ENCODE results near the gene ASPSCR1. TPM values are rescaled to one million over a fixed set of nuclear protein-coding genes. Genes with fewer than 3 reads are reported as not detected.

Gene ASPSCR1
- total RNA-seq, 1 donor from 2014 or later: 25.6 TPM

DNA sequence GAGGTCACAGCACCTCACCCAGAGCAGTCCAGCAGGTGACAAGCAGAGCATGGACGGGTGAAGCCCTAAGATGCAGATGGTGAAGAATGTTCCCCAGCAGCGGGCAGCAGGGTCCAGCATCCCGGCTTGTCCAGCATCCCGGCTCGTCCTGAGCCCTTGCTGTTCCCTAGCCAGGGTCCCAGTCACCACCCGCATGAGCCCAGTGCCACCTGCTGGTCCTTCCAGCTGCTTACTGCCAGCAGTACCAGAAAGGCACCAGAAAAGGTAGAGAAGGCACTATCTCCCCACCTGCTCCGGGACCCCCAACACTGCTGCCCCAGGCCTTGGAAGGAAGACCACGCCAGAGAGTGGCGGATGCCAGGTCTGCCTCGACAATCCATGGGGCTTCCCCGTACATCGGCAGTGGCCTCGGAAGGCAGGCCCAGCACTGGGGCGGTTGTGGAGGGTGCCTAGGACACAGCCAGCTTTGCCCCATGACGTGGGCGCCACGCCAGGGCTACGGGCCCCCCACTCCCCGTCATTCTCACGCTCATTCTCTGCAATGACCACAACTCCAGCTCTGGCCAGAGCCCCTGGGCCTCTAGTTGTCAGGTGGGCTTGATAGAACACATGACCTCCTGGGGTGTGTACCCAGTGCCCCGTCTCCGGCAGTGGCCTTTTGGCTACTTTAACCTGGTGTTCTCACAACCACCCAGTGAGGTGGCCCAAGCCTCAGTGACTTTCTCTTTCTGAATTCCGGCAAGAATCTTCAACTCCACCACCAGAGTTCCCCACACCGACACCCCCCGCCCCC, 43.9 kb downstream of the ASPSCR1 start:
- DNase-seq (ENCODE audit: low spot score): peak; percentile 53
- H3K27me3 Mint-ChIP-seq (ENCODE audit: unreplicated experiment): peaks cover 6% of the 10 kb centered on the region
- no peak overlapping the region for H3K27ac Mint-ChIP-seq (ENCODE audit: unreplicated experiment)
- H3K36me3 Mint-ChIP-seq (ENCODE audit: low read depth, unreplicated experiment): peaks cover 4% of the 10 kb centered on the region
- peaks cover 5% of the 10 kb centered on the region for H3K4me1 Mint-ChIP-seq (ENCODE audit: unreplicated experiment)
- H3K9me3 Mint-ChIP-seq (ENCODE audit: unreplicated experiment): no peaks in the 10 kb centered on the region
- TF ChIP-seq, protein P1, sequence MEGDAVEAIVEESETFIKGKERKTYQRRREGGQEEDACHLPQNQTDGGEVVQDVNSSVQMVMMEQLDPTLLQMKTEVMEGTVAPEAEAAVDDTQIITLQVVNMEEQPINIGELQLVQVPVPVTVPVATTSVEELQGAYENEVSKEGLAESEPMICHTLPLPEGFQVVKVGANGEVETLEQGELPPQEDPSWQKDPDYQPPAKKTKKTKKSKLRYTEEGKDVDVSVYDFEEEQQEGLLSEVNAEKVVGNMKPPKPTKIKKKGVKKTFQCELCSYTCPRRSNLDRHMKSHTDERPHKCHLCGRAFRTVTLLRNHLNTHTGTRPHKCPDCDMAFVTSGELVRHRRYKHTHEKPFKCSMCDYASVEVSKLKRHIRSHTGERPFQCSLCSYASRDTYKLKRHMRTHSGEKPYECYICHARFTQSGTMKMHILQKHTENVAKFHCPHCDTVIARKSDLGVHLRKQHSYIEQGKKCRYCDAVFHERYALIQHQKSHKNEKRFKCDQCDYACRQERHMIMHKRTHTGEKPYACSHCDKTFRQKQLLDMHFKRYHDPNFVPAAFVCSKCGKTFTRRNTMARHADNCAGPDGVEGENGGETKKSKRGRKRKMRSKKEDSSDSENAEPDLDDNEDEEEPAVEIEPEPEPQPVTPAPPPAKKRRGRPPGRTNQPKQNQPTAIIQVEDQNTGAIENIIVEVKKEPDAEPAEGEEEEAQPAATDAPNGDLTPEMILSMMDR (IDR thresholded peaks at IDR 0.05; ENCODE audit: unreplicated experiment): peak; percentile 20
- peak overlapping the region; percentile 91 for H3K4me3 Mint-ChIP-seq (ENCODE audit: unreplicated experiment)

DNA sequence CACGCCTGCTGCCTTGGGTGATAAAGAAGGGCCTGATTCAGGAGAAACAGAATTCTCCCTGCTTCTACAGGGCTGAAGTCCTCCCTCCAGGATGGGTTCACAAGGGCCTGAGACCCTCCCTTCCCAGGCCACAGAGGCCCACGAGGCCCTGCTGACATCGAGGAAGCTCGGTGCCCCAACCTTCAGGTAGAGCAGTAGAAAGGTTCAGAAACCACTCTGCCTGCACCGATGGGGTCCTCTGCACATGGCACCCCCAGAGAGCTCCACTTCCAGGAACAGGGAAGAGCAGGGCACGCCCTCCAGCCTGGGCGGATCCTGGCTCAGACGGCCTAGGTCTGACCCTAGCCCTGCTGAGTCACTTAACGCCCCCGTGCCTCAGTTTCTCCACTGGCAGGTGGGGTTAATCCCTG, 44.5 kb downstream of the ASPSCR1 start:
- Mint-ChIP-seq H3K9me3 (ENCODE audit: unreplicated experiment) (no peaks in the 10 kb centered on the region), H3K36me3 (ENCODE audit: low read depth, unreplicated experiment) (peaks cover 4% of the 10 kb centered on the region), H3K27me3 (ENCODE audit: unreplicated experiment) (peaks cover 8% of the 10 kb centered on the region), H3K4me3 (ENCODE audit: unreplicated experiment) (peak overlapping the region; percentile 91), H3K27ac (ENCODE audit: unreplicated experiment) (no peak overlapping the region), H3K4me1 (ENCODE audit: unreplicated experiment) (peaks cover 5% of the 10 kb centered on the region)
- TF ChIP-seq, protein P1 (IDR thresholded peaks at IDR 0.05; ENCODE audit: unreplicated experiment): no peak
- DNase-seq (ENCODE audit: low spot score): no peak

DNA sequence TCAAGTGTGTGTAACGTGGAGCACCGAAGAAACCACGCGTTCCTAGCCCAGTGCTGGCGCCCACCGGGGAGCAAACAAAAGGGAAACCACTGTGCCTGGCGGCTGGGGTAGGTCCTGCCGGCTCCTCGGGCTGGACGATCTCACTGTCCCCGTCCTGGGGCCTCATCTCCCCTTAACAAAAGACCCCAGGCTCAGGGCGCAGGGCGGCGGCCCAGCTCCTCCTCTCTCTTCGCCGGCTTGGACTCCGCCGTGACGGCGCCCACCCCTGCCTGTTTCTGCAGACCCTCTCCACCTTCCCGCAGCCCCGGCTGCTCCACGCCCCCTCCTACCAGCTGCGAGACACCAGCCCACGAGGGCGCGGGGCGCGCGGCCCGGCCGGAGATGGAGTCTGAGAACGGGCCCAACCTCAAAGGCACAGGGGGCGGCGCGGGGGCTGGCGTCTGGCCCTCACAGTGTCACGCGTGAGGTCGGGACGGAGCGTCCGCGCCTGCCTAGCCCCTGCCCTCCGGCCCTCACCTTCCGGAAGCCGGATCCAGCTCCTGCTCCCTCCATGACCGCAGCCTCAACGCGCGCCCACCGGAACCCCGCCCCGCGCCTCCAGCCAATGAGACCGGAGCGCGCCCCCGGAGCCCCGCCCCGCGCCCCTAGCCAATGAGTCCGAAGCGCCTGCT, 45.0 kb downstream of the ASPSCR1 start, which contains the start of gene CENPX:
TSS of gene CENPX (minus strand) at position 569 of the 671 bp plus-strand sequence. CDS start at position 552, 17 bp downstream.
- no peak for DNase-seq (ENCODE audit: low spot score)
- peaks cover 8% of the 10 kb centered on the region for H3K27me3 Mint-ChIP-seq (ENCODE audit: unreplicated experiment)
- TF ChIP-seq, protein P1 (IDR thresholded peaks at IDR 0.05; ENCODE audit: unreplicated experiment): no peak
- no peak within 1 kb of the TSS for H3K27ac Mint-ChIP-seq (ENCODE audit: unreplicated experiment)
- H3K4me3 Mint-ChIP-seq (ENCODE audit: unreplicated experiment): peak within 1 kb of the TSS; percentile 91
- peaks cover 5% of the 10 kb centered on the region for H3K4me1 Mint-ChIP-seq (ENCODE audit: unreplicated experiment)
- H3K9me3 Mint-ChIP-seq (ENCODE audit: unreplicated experiment): no peaks in the 10 kb centered on the region
- peaks cover 4% of the 10 kb centered on the region for H3K36me3 Mint-ChIP-seq (ENCODE audit: low read depth, unreplicated experiment)

DNA sequence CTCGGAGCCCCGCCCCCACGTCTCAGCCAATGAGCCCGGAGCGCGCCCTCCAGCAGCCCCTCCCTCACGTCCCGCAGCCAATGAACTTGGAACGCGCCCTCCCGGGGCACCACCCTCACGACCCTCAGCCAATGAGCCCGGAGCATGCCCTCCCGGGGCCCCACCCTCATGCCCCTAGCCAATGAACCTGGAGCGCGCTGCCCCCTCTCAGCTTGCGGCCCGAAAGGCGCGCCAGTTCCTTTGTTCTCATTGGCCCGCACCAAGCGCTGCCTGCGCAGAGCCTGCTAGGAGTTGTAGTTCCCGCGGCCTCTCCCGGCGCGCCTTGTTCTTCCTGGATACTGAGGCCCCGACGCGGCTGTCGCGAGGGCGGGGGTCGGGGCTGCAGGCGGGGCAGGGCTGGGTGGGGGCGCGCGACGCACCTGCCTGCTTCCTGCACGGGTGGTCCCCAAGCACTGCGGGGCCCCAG, 45.6 kb downstream of the ASPSCR1 start, which contains the start of gene LRRC45:
TSS of gene LRRC45 (plus strand) at position 325 of the 466 bp plus-strand sequence. CDS start 339 bp downstream, outside the sequence.
- H3K36me3 Mint-ChIP-seq (ENCODE audit: low read depth, unreplicated experiment): peaks cover 4% of the 10 kb centered on the region
- peaks cover 8% of the 10 kb centered on the region for H3K27me3 Mint-ChIP-seq (ENCODE audit: unreplicated experiment)
- TF ChIP-seq, protein P1 (IDR thresholded peaks at IDR 0.05; ENCODE audit: unreplicated experiment): no peak
- peak; percentile 100 for DNase-seq (ENCODE audit: low spot score)
- H3K9me3 Mint-ChIP-seq (ENCODE audit: unreplicated experiment): no peaks in the 10 kb centered on the region
- H3K4me1 Mint-ChIP-seq (ENCODE audit: unreplicated experiment): peaks cover 5% of the 10 kb centered on the region
- H3K27ac Mint-ChIP-seq (ENCODE audit: unreplicated experiment): no peak within 1 kb of the TSS
- peak within 1 kb of the TSS; percentile 91 for H3K4me3 Mint-ChIP-seq (ENCODE audit: unreplicated experiment)

All from endothelial cell (in vitro differentiated cells).